CD4-positive, CD25-positive, alpha-beta regulatory T cell (primary cell): Measurements from ENCODE around the gene GNG13. TPM values are rescaled to one million over a fixed set of nuclear protein-coding genes. Genes with fewer than 3 reads are reported as not detected.

Experiments used
- ATAC-seq, 2 donors: fragments of 150-1000 bp; cut with Tn5 transposase; one replicate each; pipeline ENCODE4 v1.10.0; 2021; ENCODE audit warnings: low read depth in 2 of 2, moderate number of reproducible peaks in 2 of 2, moderate library complexity in 1 of 2
- DNase-seq, 3 donors: peaks; one replicate each; pipeline versions ENCODE4 v3.0.0 to v3.0.0-alpha.2; 2012 to 2022; ENCODE audit warnings: mixed read lengths in 1 of 3
- H3K27ac ChIP-seq: one replicate; pipeline ENCODE4 v1.7.0; 2013; ENCODE audit warnings: mild to moderate bottlenecking, low read length; ENCODE audit not compliant: insufficient read depth, poor library complexity, severe bottlenecking
- H3K27me3 ChIP-seq: one replicate; pipeline ENCODE4 v1.7.0; 2013; ENCODE audit warnings: low read length; ENCODE audit not compliant: control insufficient read depth, insufficient read depth
- H3K36me3 ChIP-seq: one replicate; pipeline ENCODE4 v1.7.0; 2013; ENCODE audit warnings: mild to moderate bottlenecking, low read length, moderate library complexity; ENCODE audit not compliant: control insufficient read depth, insufficient read depth
- H3K4me1 ChIP-seq: 2 replicates; pipeline ENCODE4 v1.7.0; 2013; ENCODE audit warnings: mild to moderate bottlenecking, low read length; ENCODE audit not compliant: insufficient read depth, control insufficient read depth, poor library complexity, severe bottlenecking
- H3K4me3 ChIP-seq: one replicate; pipeline ENCODE4 v1.7.0; 2013; ENCODE audit warnings: low read depth, mild to moderate bottlenecking, low read length, moderate library complexity
- H3K9me3 ChIP-seq, 2 experiments: 1 replicate in 1 of 2; 2 replicates in 1 of 2; pipeline ENCODE4 v1.7.0; 2013; ENCODE audit warnings: low read length in 2 of 2, mild to moderate bottlenecking in 1 of 2, moderate library complexity in 1 of 2; ENCODE audit not compliant: control insufficient read depth in 2 of 2
- H3K27ac Mint-ChIP-seq, 3 donors: one replicate each; pipeline ENCODE4 v1.8.0; 2020 to 2022; ENCODE audit warnings: mild to moderate bottlenecking in 3 of 3, mixed read lengths in 3 of 3, moderate library complexity in 2 of 3
- H3K27me3 Mint-ChIP-seq: one replicate; pipeline ENCODE4 v1.8.0; 2022; ENCODE audit warnings: mild to moderate bottlenecking, mixed read lengths
- H3K36me3 Mint-ChIP-seq: one replicate; pipeline ENCODE4 v1.8.0; 2020; ENCODE audit warnings: mixed read lengths
- H3K4me1 Mint-ChIP-seq, 4 donors: one replicate each; pipeline ENCODE4 v1.8.0; 2020 to 2022; ENCODE audit warnings: mixed read lengths in 4 of 4, mild to moderate bottlenecking in 1 of 4
- H3K4me3 Mint-ChIP-seq, 4 donors: one replicate each; pipeline ENCODE4 v1.8.0; 2020 to 2022; ENCODE audit warnings: mild to moderate bottlenecking in 4 of 4, mixed read lengths in 4 of 4, moderate library complexity in 3 of 4
- H3K9me3 Mint-ChIP-seq, 7 donors: one replicate each; pipeline ENCODE4 v1.8.0; 2020 to 2022; ENCODE audit warnings: mixed read lengths in 7 of 7, mild to moderate bottlenecking in 3 of 7, moderate library complexity in 2 of 7
- polyA plus RNA-seq, 4 donors: library from polyadenylated mRNA; unstranded; fragments of 300-500 nt; fragmentation: Illumina TruSeq; gene quantifications; one replicate each; pipeline ENCODE4 v1.2.3, GENCODE V29; 2021
- total RNA-seq: library from RNA; stranded (reverse); gene quantifications from one replicate; pipeline ENCODE4 v1.2.3, GENCODE V29; 2022

Gene GNG13
- total and polyA plus RNA-seq, 5 donors from 2014 or later: not detected

DNA sequence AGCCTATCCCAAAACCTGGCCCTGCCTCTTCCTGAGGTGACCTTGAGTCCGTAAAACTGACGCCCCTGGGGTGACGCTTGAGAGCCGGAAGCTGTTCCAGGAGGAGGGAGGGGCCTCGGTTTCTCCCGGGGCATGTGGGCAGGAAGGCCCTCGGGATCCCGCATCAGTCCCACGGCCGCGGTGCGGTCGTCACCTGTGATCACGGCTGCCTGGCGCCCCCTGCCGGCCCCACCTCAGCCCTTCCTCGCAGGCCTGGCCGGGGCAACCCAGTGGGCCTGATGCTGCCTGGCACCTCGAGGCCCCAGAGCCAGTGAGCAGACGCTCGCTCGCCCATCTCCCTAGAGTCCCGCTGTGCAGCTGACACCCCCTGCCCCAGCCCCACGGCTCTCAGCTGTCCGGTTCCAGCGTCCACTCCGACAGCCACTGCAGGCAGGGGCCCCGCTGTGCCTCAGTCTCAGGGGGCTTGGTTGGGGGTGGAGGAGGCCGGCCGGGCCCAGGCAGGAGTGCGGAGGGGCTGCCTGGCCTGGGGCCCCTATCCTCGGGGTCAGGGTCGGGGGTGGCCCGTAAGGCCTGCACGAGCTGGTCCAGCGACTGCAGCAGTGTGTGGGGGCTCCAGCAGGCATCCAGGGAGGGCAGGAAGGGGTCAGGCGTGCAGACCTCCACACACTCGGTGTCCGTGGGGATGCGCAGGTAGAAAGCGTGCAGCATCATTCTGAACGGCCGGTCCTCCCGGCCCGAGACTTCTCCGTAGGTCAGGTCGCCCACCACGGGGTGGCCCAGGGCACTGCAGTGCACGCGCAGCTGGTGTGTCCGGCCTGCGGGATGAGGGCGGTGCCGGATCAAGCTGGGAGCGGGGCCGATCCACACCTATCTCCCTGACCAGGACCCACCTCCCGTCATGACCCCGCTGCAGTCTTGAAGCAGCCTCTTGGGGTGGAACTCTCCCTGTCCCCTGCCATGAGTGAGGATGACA lies 14.7 kb downstream of the GNG13 start:
- Histone ChIP-seq H3K4me3 (no peak overlapping the region), H3K27me3 (no peaks in the 10 kb centered on the region), H3K9me3 (no peaks in the 10 kb centered on the region), H3K27ac (no peak overlapping the region), H3K36me3 (peaks cover 7% of the 10 kb centered on the region), H3K4me1 (peaks cover 29% of the 10 kb centered on the region)
- peaks cover 0 to 13% (median 0%) of the 10 kb centered on the region in 4 donors for H3K4me1 Mint-ChIP-seq
- H3K36me3 Mint-ChIP-seq: no peaks in the 10 kb centered on the region
- no peak for ATAC-seq
- peak overlapping the region; percentile 72 to 84 (median 77) for H3K4me3 Mint-ChIP-seq
- H3K27me3 Mint-ChIP-seq: no peaks in the 10 kb centered on the region
- no peak overlapping the region for H3K27ac Mint-ChIP-seq
- peak; percentile 62 to 69 (median 69) for DNase-seq
- H3K9me3 Mint-ChIP-seq: no peaks in the 10 kb centered on the region

DNA sequence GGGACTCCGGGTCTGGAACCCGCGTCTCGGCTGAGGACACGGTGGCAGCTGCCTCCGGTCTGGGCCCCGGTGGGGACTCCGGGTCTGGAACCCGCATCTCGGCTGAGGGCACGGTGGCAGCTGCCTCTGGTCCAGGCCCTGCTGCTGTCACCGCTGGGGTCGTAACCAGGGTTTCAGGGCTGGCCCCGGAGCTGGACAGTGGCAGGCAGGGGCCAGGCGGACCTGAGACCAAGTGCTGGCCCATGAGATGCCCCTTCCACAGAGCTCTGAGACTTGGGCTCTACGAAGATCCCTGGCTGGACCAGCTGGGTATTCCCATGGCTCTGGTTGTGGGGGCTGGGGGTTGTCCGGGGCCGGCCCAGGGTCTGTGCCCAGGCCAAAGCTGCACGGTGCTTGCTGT lies 16.1 kb downstream of the GNG13 start:
- Histone ChIP-seq H3K27ac (no peak overlapping the region), H3K4me3 (no peak overlapping the region), H3K36me3 (peaks cover 7% of the 10 kb centered on the region), H3K9me3 (no peaks in the 10 kb centered on the region), H3K27me3 (no peaks in the 10 kb centered on the region), H3K4me1 (peaks cover 29% of the 10 kb centered on the region)
- Mint-ChIP-seq H3K9me3 (peaks cover 0 to 2% (median 0%) of the 10 kb centered on the region in 7 donors), H3K4me1 (peaks cover 0 to 13% (median 0%) of the 10 kb centered on the region in 4 donors), H3K27ac (no peak overlapping the region), H3K36me3 (no peaks in the 10 kb centered on the region), H3K4me3 (peak overlapping the region in 1 of 4 donors; percentile 61), H3K27me3 (no peaks in the 10 kb centered on the region)
- no peak for DNase-seq
- ATAC-seq: no peak

DNA sequence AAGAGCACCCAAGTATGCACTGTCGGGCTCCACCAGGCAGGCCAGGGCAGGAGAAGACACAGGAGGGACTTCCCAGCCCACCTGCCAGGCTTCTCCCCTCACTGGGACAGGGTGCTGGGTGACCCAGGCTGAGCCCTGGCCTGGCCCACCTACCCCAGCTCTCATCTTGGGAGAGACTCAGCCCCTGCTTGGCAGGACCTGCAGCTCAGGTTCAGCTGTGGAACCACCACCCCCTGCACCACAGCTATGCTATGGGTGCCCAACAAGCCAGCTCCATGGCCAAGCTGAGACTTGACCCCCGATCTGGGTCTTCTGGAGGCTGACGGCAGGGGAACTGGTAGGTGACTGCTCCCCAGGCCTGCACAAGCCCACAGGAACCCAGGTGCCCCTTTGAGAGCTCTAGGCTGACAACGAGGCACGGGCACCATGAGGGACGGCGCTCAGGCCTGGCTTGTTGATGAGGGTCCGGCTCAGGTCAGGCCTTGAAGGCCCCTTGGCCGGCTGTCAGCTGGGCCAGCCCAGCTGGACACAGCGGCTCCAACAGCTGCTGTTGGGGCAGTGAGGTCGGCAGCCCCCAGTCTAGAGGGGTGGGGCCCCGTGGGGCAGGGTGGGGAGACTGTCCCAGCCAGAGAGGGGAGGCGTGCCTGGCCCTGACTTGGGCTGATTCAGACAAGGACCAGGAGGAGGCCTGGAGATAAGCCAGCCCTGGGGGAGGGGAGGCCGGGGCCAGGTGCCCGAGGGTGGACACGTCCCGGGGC lies 17.0 kb downstream of the GNG13 start:
- Mint-ChIP-seq H3K4me1 (peaks cover 0 to 13% (median 0%) of the 10 kb centered on the region in 4 donors), H3K4me3 (peak overlapping the region in 1 of 4 donors; percentile 47), H3K9me3 (peaks cover 0 to 2% (median 0%) of the 10 kb centered on the region in 7 donors), H3K27ac (no peak overlapping the region), H3K36me3 (no peaks in the 10 kb centered on the region), H3K27me3 (no peaks in the 10 kb centered on the region)
- H3K27ac ChIP-seq: no peak overlapping the region
- no peak overlapping the region for H3K4me3 ChIP-seq
- H3K27me3 ChIP-seq: no peaks in the 10 kb centered on the region
- no peak for ATAC-seq
- peaks cover 7% of the 10 kb centered on the region for H3K36me3 ChIP-seq
- H3K4me1 ChIP-seq: peaks cover 21% of the 10 kb centered on the region
- H3K9me3 ChIP-seq: no peaks in the 10 kb centered on the region
- no peak for DNase-seq

DNA sequence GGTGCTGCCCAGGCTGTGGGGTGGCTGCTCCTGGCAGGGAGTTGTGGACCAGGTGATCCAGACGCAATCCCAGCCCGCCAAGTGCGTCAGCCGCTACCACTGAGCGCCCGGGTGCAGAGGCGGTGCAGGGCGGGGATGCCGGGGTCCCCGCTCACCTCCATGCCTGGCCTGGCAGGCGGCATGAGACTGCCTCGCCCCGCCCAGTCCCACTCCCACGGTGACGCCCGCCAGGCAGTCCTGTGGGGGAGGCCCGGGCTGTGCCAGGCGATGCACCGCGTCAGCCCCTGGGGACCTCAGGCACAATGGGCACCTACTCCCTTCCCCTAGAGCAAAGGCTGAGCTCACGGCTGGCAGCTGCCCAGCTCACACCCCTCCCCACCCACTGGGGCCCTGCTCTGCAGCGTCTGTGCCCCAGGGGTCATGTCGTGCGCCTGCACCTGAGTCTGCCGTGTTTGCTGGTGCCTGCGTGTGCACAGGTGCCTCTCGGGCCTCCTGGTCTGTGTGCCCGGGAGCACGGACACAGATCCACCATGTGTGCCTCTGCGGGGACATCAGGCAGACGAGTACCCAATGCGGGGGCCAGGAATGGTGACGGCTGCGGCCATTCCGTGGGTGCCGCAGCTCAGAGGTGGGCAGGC lies 17.6 kb downstream of the GNG13 start:
- peaks cover 7% of the 10 kb centered on the region for H3K36me3 ChIP-seq
- DNase-seq (no peak), ATAC-seq (no peak)
- Mint-ChIP-seq H3K36me3 (no peaks in the 10 kb centered on the region), H3K9me3 (peaks cover 0 to 2% (median 0%) of the 10 kb centered on the region in 7 donors), H3K4me3 (no peak overlapping the region), H3K4me1 (peaks cover 0 to 13% (median 0%) of the 10 kb centered on the region in 4 donors), H3K27me3 (no peaks in the 10 kb centered on the region), H3K27ac (no peak overlapping the region)
- H3K4me1 ChIP-seq: peaks cover 18% of the 10 kb centered on the region
- H3K27me3 ChIP-seq: no peaks in the 10 kb centered on the region
- H3K4me3 ChIP-seq: no peak overlapping the region
- no peak overlapping the region for H3K27ac ChIP-seq
- H3K9me3 ChIP-seq: no peaks in the 10 kb centered on the region

DNA sequence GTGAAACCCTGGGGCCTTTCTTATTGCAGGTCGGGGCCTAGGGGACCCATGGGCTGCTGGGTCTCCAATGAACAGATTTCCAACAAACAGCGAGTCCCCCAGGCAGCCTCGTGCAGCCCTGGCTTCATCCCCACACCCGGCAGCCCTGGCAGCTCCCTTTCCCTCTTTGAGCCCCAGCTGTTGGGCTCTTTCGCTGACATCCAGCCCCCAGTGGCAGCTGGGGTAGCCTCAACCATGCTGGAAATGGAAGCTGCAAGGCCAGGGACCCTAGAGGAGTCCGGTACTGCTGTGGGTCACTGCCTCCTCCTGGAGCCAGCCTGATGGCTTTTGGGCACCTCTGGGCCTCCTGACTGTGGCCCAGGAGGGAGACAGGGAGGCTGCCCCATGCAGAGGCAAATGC lies 18.3 kb downstream of the GNG13 start:
- H3K4me1 Mint-ChIP-seq: peaks cover 0 to 9% (median 0%) of the 10 kb centered on the region in 4 donors
- H3K9me3 Mint-ChIP-seq: peaks cover 0 to 2% (median 0%) of the 10 kb centered on the region in 7 donors
- no peak for ATAC-seq
- H3K27me3 Mint-ChIP-seq: no peaks in the 10 kb centered on the region
- H3K36me3 ChIP-seq: peaks cover 7% of the 10 kb centered on the region
- no peak overlapping the region for H3K4me3 ChIP-seq
- no peaks in the 10 kb centered on the region for H3K27me3 ChIP-seq
- H3K4me1 ChIP-seq: peaks cover 12% of the 10 kb centered on the region
- no peaks in the 10 kb centered on the region for H3K36me3 Mint-ChIP-seq
- no peaks in the 10 kb centered on the region for H3K9me3 ChIP-seq
- no peak overlapping the region for H3K4me3 Mint-ChIP-seq
- no peak for DNase-seq
- no peak overlapping the region for H3K27ac ChIP-seq
- H3K27ac Mint-ChIP-seq: no peak overlapping the region

DNA sequence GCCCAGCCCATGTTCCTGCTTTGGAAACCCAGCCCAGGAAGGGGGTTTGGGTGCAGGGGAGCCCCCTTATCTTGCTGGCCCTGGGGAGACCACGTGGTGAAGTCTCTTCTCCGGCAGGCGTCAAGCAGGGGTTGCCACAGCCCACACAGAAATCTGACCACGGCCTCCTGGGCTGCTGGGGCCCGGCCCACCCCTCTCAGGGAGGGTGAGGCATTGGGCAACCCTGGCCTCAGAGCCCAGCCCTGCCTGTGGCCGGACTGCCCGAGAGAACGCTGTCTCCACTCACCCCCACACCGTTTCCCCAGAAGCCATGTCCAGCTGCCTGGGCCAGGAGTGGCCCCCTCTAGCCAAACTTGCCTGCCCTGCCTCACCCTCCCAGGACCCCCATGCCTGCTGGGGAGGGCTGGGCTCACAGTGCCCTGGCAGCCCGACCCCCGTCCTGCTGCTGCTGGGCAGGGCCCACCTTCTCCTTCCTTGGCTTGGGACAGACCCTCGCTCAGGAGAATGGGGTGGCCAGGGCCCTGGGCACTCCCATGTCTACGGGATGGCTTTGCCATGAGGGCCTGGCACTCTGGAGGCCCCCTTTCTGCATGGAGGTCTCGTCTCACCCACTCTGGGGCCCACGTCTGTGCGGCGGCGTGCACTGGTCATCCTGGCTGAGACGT lies 19.1 kb downstream of the GNG13 start:
- peaks cover 0 to 2% (median 0%) of the 10 kb centered on the region in 7 donors for H3K9me3 Mint-ChIP-seq
- H3K4me1 ChIP-seq: peaks cover 6% of the 10 kb centered on the region
- peaks cover 0 to 4% (median 0%) of the 10 kb centered on the region in 4 donors for H3K4me1 Mint-ChIP-seq
- no peaks in the 10 kb centered on the region for H3K27me3 Mint-ChIP-seq
- H3K4me3 ChIP-seq: no peak overlapping the region
- no peak overlapping the region for H3K27ac Mint-ChIP-seq
- H3K9me3 ChIP-seq: no peaks in the 10 kb centered on the region
- H3K36me3 ChIP-seq: peaks cover 5% of the 10 kb centered on the region
- no peak overlapping the region for H3K27ac ChIP-seq
- H3K36me3 Mint-ChIP-seq: no peaks in the 10 kb centered on the region
- DNase-seq (no peak), ATAC-seq (no peak)
- no peaks in the 10 kb centered on the region for H3K27me3 ChIP-seq
- H3K4me3 Mint-ChIP-seq: no peak overlapping the region

DNA sequence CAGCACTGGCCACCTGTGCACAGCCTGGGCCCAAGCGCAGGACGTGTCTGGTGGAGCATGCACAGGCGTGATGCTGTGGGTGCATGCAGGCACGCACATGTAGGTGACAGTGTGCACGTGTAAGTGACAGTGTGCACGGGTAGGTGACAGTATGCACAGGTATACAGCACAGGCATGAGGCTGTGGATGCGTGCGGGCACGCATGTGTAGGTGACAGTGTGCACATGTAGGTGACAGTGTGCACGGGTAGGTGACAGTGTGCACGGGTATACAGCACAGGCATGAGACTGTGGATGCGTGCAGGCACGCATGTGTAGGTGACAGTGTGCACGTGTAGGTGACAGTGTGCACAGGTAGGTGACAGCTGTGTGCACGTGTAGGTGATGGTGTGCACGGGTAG lies 20.2 kb downstream of the GNG13 start:
- no peak for DNase-seq
- ATAC-seq: no peak
- no peaks in the 10 kb centered on the region for H3K36me3 Mint-ChIP-seq
- Histone ChIP-seq H3K27me3 (no peaks in the 10 kb centered on the region), H3K27ac (no peak overlapping the region), H3K4me1 (peaks cover 2% of the 10 kb centered on the region), H3K4me3 (no peak overlapping the region), H3K36me3 (no peaks in the 10 kb centered on the region), H3K9me3 (no peaks in the 10 kb centered on the region)
- no peaks in the 10 kb centered on the region for H3K27me3 Mint-ChIP-seq
- H3K4me1 Mint-ChIP-seq: peaks cover 0 to 2% (median 0%) of the 10 kb centered on the region in 4 donors
- peaks cover 0 to 2% (median 0%) of the 10 kb centered on the region in 7 donors for H3K9me3 Mint-ChIP-seq
- H3K4me3 Mint-ChIP-seq: no peak overlapping the region
- no peak overlapping the region for H3K27ac Mint-ChIP-seq
